Bronchial epithelial cell (primary cell): ENCODE results near the gene CLIC6. TPM values are rescaled to one million over a fixed set of nuclear protein-coding genes. Genes with fewer than 3 reads are reported as not detected.

Experiments used
- DNase-seq: peaks from one replicate; pipeline ENCODE4 v3.0.0-alpha.2; 2010; ENCODE audit warnings: low read depth
- FAIRE-seq: peaks from 2 replicates; lab custom pipeline; 2011; peaks lifted over from hg19 to GRCh38; lab: Jason Lieb, UNC
- H3K27me3 ChIP-seq: 2 replicates; pipeline ENCODE4 v1.5.1; 2011; ENCODE audit warnings: low read length; ENCODE audit not compliant: control insufficient read depth, insufficient read depth
- H3K36me3 ChIP-seq: 2 replicates; pipeline ENCODE4 v1.5.1; 2011; ENCODE audit warnings: low read length; ENCODE audit not compliant: control insufficient read depth, insufficient read depth
- H3K4me3 ChIP-seq: 2 replicates; pipeline ENCODE4 v1.5.1; 2011; ENCODE audit warnings: mild to moderate bottlenecking, low read depth, low read length, control low read depth
- CTCF ChIP-seq: IDR thresholded peaks from 2 replicates; pipeline ENCODE4 v1.5.1; 2011; ENCODE audit warnings: mild to moderate bottlenecking, moderate library complexity, low read length, control low read depth, inconsistent platforms; ENCODE audit not compliant: insufficient read depth, severe bottlenecking
- total RNA-seq: library from RNA; depleted of rRNA; stranded (reverse); fragments of >200 nt; gene quantifications from 2 replicates; pipeline ENCODE4 v1.2.1, GENCODE V29; 2014

Gene CLIC6
- total RNA-seq, 1 donor from 2014 or later, result not detected

- H3K4me3 ChIP-seq, result no peak overlapping the region
- H3K27me3 ChIP-seq, result peaks cover 8% of the 10 kb centered on the region
- H3K36me3 ChIP-seq, result no peaks in the 10 kb centered on the region
- no peak for TF ChIP-seq CTCF
- FAIRE-seq (no peak), DNase-seq (no peak)
These were observed 18.3 kb downstream of the CLIC6 start for GRCh38 chr21:34687065-34687464.

GRCh38 chr21:34687745-34688144 is 19.0 kb downstream of the CLIC6 start:
- no peak for TF ChIP-seq CTCF
- no peak overlapping the region for H3K4me3 ChIP-seq
- no peak for FAIRE-seq
- H3K27me3 ChIP-seq, result peaks cover 10% of the 10 kb centered on the region
- no peaks in the 10 kb centered on the region for H3K36me3 ChIP-seq
- no peak for DNase-seq

- TF ChIP-seq CTCF, result peak; percentile 74
- H3K4me3 ChIP-seq, result no peak overlapping the region
- DNase-seq (peak; percentile 26), FAIRE-seq (no peak)
- H3K36me3 ChIP-seq, result no peaks in the 10 kb centered on the region
- H3K27me3 ChIP-seq, result peaks cover 10% of the 10 kb centered on the region
These were observed 19.4 kb downstream of the CLIC6 start for GRCh38 chr21:34688145-34688544.

- FAIRE-seq (no peak), DNase-seq (no peak)
- Histone ChIP-seq H3K36me3 (no peaks in the 10 kb centered on the region), H3K27me3 (peaks cover 10% of the 10 kb centered on the region), H3K4me3 (no peak overlapping the region)
- no peak for TF ChIP-seq CTCF
These were observed 19.9 kb downstream of the CLIC6 start for GRCh38 chr21:34688715-34689114.

GRCh38 chr21:34690041-34690792 is 21.4 kb downstream of the CLIC6 start:
- DNase-seq, result peak; percentile 65
- FAIRE-seq, result no peak

More at GRCh38 chr21:34690041-34690792, 21.4 kb downstream of the CLIC6 start:
- Histone ChIP-seq H3K36me3 (no peaks in the 10 kb centered on the region), H3K4me3 (no peak overlapping the region), H3K27me3 (peaks cover 10% of the 10 kb centered on the region)
- TF ChIP-seq CTCF, result peak; percentile 3
